SU-DHL-6 (cell line): Measurements from ENCODE around the gene BFSP1.

ENCODE experiments used
- CTCF ChIP-seq: fragments of 200-600 bp; sonication (generic); IDR thresholded peaks from one replicate; pipeline ENCODE4 v1.5.1; 2017; ENCODE audit warnings: antibody characterized with exemption, mild to moderate bottlenecking, low read length, moderate library complexity; ENCODE audit not compliant: insufficient read depth, poor library complexity, severe bottlenecking
- EZH2phosphoT487 ChIP-seq: fragments of 200-600 bp; sonication (generic), shearing (Covaris generic); conservative IDR thresholded peaks from 2 replicates; pipeline ENCODE4 v1.6.1; 2018; ENCODE audit warnings: mild to moderate bottlenecking, antibody characterized with exemption, low read length, moderate library complexity, mixed read lengths

- TF ChIP-seq CTCF (no peak), EZH2phosphoT487 (no peak)
Observed at GRCh38 chr20:17453592-17453991, 77.6 kb downstream of the BFSP1 start.
